H9 (cell line): Measurements from ENCODE around the gene TCN2. TPM values are rescaled to one million over a fixed set of nuclear protein-coding genes. Genes with fewer than 3 reads are reported as not detected.
A peak's percentile ranks its signal among the peaks of the same experiment; 100 is the strongest.

Experiments
- DNase-seq: peaks from one replicate; pipeline ENCODE4 v3.0.0-alpha.2; 2017
- H2AFZ ChIP-seq: one replicate; pipeline ENCODE4 v1.6.1; 2013; ENCODE audit warnings: mild to moderate bottlenecking, low read length, control low read depth, moderate library complexity
- H2AK5ac ChIP-seq: 2 replicates; pipeline ENCODE4 v1.6.1; 2013; ENCODE audit warnings: low read length, control low read depth, mixed read lengths; ENCODE audit not compliant: insufficient read length
- H2BK120ac ChIP-seq: one replicate; pipeline ENCODE4 v1.6.1; 2013; ENCODE audit warnings: low read depth, mild to moderate bottlenecking, low read length, control low read depth, inconsistent platforms; ENCODE audit not compliant: poor library complexity, severe bottlenecking
- H2BK12ac ChIP-seq: 2 replicates; pipeline ENCODE4 v1.6.1; 2013; ENCODE audit warnings: low read length, control low read depth, mixed read lengths, low read depth; ENCODE audit not compliant: insufficient read length
- H2BK15ac ChIP-seq: 2 replicates; pipeline ENCODE4 v1.6.1; 2013; ENCODE audit warnings: low read depth, low read length, control low read depth
- H2BK20ac ChIP-seq: one replicate; pipeline ENCODE4 v1.6.1; 2013; ENCODE audit warnings: low read depth, mild to moderate bottlenecking, low read length, control low read depth, inconsistent platforms; ENCODE audit not compliant: poor library complexity, severe bottlenecking
- H2BK5ac ChIP-seq: 2 replicates; pipeline ENCODE4 v1.6.1; 2013; ENCODE audit warnings: low read length, control low read depth, mixed read lengths; ENCODE audit not compliant: insufficient read length
- H3K14ac ChIP-seq: 2 replicates; pipeline ENCODE4 v1.6.1; 2013; ENCODE audit warnings: low read length, control low read depth; ENCODE audit not compliant: insufficient read depth
- H3K18ac ChIP-seq: 2 replicates; pipeline ENCODE4 v1.6.1; 2013; ENCODE audit warnings: low read depth, mild to moderate bottlenecking, mixed read lengths, low read length, control low read depth; ENCODE audit not compliant: insufficient read length
- H3K23ac ChIP-seq: 2 replicates; pipeline ENCODE4 v1.6.1; 2013; ENCODE audit warnings: low read length, control low read depth, mixed read lengths, low read depth; ENCODE audit not compliant: insufficient read length
- H3K23me2 ChIP-seq: 2 replicates; pipeline ENCODE4 v1.6.1; 2013; ENCODE audit warnings: low read depth, mild to moderate bottlenecking, mixed read lengths, low read length, control low read depth; ENCODE audit not compliant: insufficient read length, poor library complexity, severe bottlenecking
- H3K27ac ChIP-seq: 2 replicates; pipeline ENCODE4 v1.5.1; 2013; ENCODE audit warnings: low read length, control low read depth, mixed read lengths, low read depth; ENCODE audit not compliant: insufficient read length
- H3K27me3 ChIP-seq: 2 replicates; pipeline ENCODE4 v1.6.1; 2013; ENCODE audit warnings: low read length, control low read depth, inconsistent platforms; ENCODE audit not compliant: insufficient read depth
- H3K4ac ChIP-seq: 2 replicates; pipeline ENCODE4 v1.6.1; 2013; ENCODE audit warnings: low read depth, mild to moderate bottlenecking, control low read depth, inconsistent platforms, low read length, moderate library complexity
- H3K4me1 ChIP-seq: 2 replicates; pipeline ENCODE4 v1.6.1; 2013; ENCODE audit warnings: low read length, control low read depth, inconsistent platforms; ENCODE audit not compliant: insufficient read depth
- H3K4me2 ChIP-seq: 2 replicates; pipeline ENCODE4 v1.6.1; 2013; ENCODE audit warnings: low read length, control low read depth, mixed read lengths; ENCODE audit not compliant: insufficient read length, insufficient read depth
- H3K56ac ChIP-seq: 2 replicates; pipeline ENCODE4 v1.6.1; 2013; ENCODE audit warnings: low read depth, mild to moderate bottlenecking, mixed read lengths, low read length, control low read depth; ENCODE audit not compliant: insufficient read length
- H3K79me1 ChIP-seq: 2 replicates; pipeline ENCODE4 v1.6.1; 2013; ENCODE audit warnings: low read depth, mild to moderate bottlenecking, moderate library complexity, low read length, control low read depth, inconsistent platforms; ENCODE audit not compliant: insufficient read depth, poor library complexity, severe bottlenecking
- H3K79me2 ChIP-seq: 2 replicates; pipeline ENCODE4 v1.6.1; 2013; ENCODE audit warnings: low read length, control low read depth, inconsistent platforms; ENCODE audit not compliant: insufficient read depth
- H3K9ac ChIP-seq: 2 replicates; pipeline ENCODE4 v1.6.1; 2013; ENCODE audit warnings: low read length, control low read depth, mixed read lengths; ENCODE audit not compliant: insufficient read length; ENCODE audit errors: extremely low read depth
- H3K9me3 ChIP-seq: one replicate; pipeline ENCODE4 v1.6.1; 2013; ENCODE audit warnings: low read depth, low read length, inconsistent platforms; ENCODE audit not compliant: control insufficient read depth
- H3T11ph ChIP-seq: one replicate; pipeline ENCODE4 v1.6.1; 2013; ENCODE audit warnings: mild to moderate bottlenecking, low read length, control low read depth, inconsistent platforms
- H4K20me1 ChIP-seq: one replicate; pipeline ENCODE4 v1.6.1; 2013; ENCODE audit not compliant: control insufficient read depth, insufficient read length, insufficient read depth
- H4K5ac ChIP-seq: 2 replicates; pipeline ENCODE4 v1.6.1; 2013; ENCODE audit warnings: low read depth, mild to moderate bottlenecking, mixed read lengths, low read length, control low read depth; ENCODE audit not compliant: insufficient read length
- H4K8ac ChIP-seq: replicated peaks from 2 replicates; pipeline ENCODE4 v1.6.1; 2013; ENCODE audit warnings: low read length, control low read depth, mixed read lengths, low read depth; ENCODE audit not compliant: insufficient read length
- H4K91ac ChIP-seq: 2 replicates; pipeline ENCODE4 v1.6.1; 2013; ENCODE audit warnings: low read depth, mild to moderate bottlenecking, moderate library complexity, mixed read lengths, low read length, control low read depth; ENCODE audit not compliant: insufficient read length
- H3K27ac Mint-ChIP-seq, 3 experiments: 2 replicates in 2 of 3; 3 replicates in 1 of 3; pipeline ENCODE4 v1.8.0; 2020 to 2021; ENCODE audit warnings: mixed read lengths in 3 of 3, mild to moderate bottlenecking in 1 of 3, moderate library complexity in 1 of 3
- H3K27me3 Mint-ChIP-seq: 2 replicates; pipeline ENCODE4 v1.8.0; 2021; ENCODE audit warnings: low read depth, mild to moderate bottlenecking, moderate library complexity, mixed read lengths
- H3K36me3 Mint-ChIP-seq, 3 experiments: 2 replicates in 2 of 3; 3 replicates in 1 of 3; pipeline ENCODE4 v1.8.0; 2020 to 2021; ENCODE audit warnings: low read depth in 3 of 3, mixed read lengths in 3 of 3; ENCODE audit not compliant: insufficient read depth in 1 of 3
- H3K4me1 Mint-ChIP-seq, 2 experiments: 2 replicates each; pipeline ENCODE4 v1.8.0; 2020; ENCODE audit warnings: mixed read lengths in 2 of 2
- H3K4me3 Mint-ChIP-seq, 2 experiments: 2 replicates in 1 of 2; 3 replicates in 1 of 2; pipeline ENCODE4 v1.8.0; 2020 to 2021; ENCODE audit warnings: mild to moderate bottlenecking in 2 of 2, mixed read lengths in 2 of 2, moderate library complexity in 1 of 2
- H3K9me3 Mint-ChIP-seq, 2 experiments: 2 replicates in 1 of 2; 3 replicates in 1 of 2; pipeline ENCODE4 v1.8.0; 2020; ENCODE audit warnings: mild to moderate bottlenecking in 2 of 2, mixed read lengths in 2 of 2, moderate library complexity in 1 of 2
- CTCF ChIP-seq: fragments of 200-600 bp; sonication (generic); conservative IDR thresholded peaks from 3 replicates; pipeline ENCODE4 v1.8.0; 2021; ENCODE audit warnings: antibody characterized with exemption, mild to moderate bottlenecking
- WGBS: extraction: QIAGEN DNeasy Blood & Tissue Kit; methylation state at CpG from one replicate; pipeline ENCODE4 v1.1.7; 2013; ENCODE audit warnings: missing lambda C conversion rate, low lambda C conversion rate, mixed read lengths; ENCODE audit not compliant: insufficient read length; ENCODE audit errors: extremely low coverage; 5-methylcytosine and 5-hydroxymethylcytosine counted together
- total RNA-seq: library from RNA; stranded (reverse); gene quantifications from 2 replicates; pipeline ENCODE4 v1.2.1, GENCODE V29; 2021

TCN2 gene
- total RNA-seq, 1 experiment from 2014 or later, result 42.2 TPM

- H3T11ph ChIP-seq, result no peak overlapping the region
- H4K91ac ChIP-seq, result no peak overlapping the region
- H2BK15ac ChIP-seq, result no peak overlapping the region
- no peak overlapping the region for H2AFZ ChIP-seq
- no peak overlapping the region; the same call in 1 of the 2 replicates for H3K14ac ChIP-seq
- Mint-ChIP-seq H3K36me3 (peaks cover 22 to 51% (median 42%) of the 10 kb centered on the region in 3 experiments; a peak in 6 of 7 replicates), H3K4me1 (peaks cover 38 to 42% of the 10 kb centered on the region in 2 experiments), H3K9me3 (no peaks in the 10 kb centered on the region), H3K4me3 (peak overlapping the region; percentile 77 to 85; a peak in 4 of 5 replicates), H3K27ac (peak overlapping the region in 2 of 3 experiments; percentile 79 to 80; a peak in 4 of 7 replicates), H3K27me3 (no peaks in the 10 kb centered on the region)
- H2BK120ac ChIP-seq, result no peak overlapping the region
- H4K20me1 ChIP-seq, result no peaks in the 10 kb centered on the region
- peak overlapping the region; percentile 10 for H3K9ac ChIP-seq
- no peaks in the 10 kb centered on the region for H3K79me2 ChIP-seq
- no peak overlapping the region for H4K5ac ChIP-seq
- 0 out of 2 replicates have a peak, but pooled peaks cover 6% of the 10 kb centered on the region for H3K4me1 ChIP-seq
- no peak overlapping the region for H2BK12ac ChIP-seq
- H3K4me2 ChIP-seq, result peak overlapping the region; percentile 82
- peaks cover 4% of the 10 kb centered on the region for H3K79me1 ChIP-seq
- H3K18ac ChIP-seq, result no peak overlapping the region
- H2BK5ac ChIP-seq, result no peak overlapping the region
- H3K23ac ChIP-seq, result no peak overlapping the region
- no peak overlapping the region for H2AK5ac ChIP-seq
- no peak overlapping the region for H3K56ac ChIP-seq
- H3K27ac ChIP-seq, result no peak overlapping the region
- H4K8ac ChIP-seq, result no peak overlapping the region
- no peak for DNase-seq
- no CpG with 5 or more reads among the region's 17 CpGs for WGBS
- no peak for TF ChIP-seq CTCF
- H3K23me2 ChIP-seq, result peaks cover 6% of the 10 kb centered on the region
- H3K9me3 ChIP-seq, result no peaks in the 10 kb centered on the region
- no peaks in the 10 kb centered on the region for H3K27me3 ChIP-seq
- H2BK20ac ChIP-seq, result no peak overlapping the region
- H3K4ac ChIP-seq, result no peak overlapping the region
Observed at GRCh38 chr22:30609260-30610185, 2.5 kb downstream of the TCN2 start.
